ENCODE data around the gene CPD.
"Not testable (repeated sequence)": the region's sequence is repeated elsewhere in the genome, so short reads cannot be mapped to it uniquely, and the experiment has no call there.

The CPD gene

GRCh38 chr17:30436729-30437128 lies 58.0 kb downstream of the CPD start:
- FAIRE-seq = no peak

- FAIRE-seq = no peak
Measured at GRCh38 chr17:30443721-30444120, 65.0 kb downstream of the CPD start.

GRCh38 chr17:30446640-30447039 lies 67.9 kb downstream of the CPD start:
- FAIRE-seq = not testable (repeated sequence)

- FAIRE-seq = no peak
Measured at GRCh38 chr17:30449480-30449879, 70.8 kb downstream of the CPD start.

GRCh38 chr17:30450125-30451027 lies 71.6 kb downstream of the CPD start:
- FAIRE-seq = no peak

GRCh38 chr17:30454635-30455034 lies 75.9 kb downstream of the CPD start:
- no peak for FAIRE-seq

- no peak for FAIRE-seq
Measured at GRCh38 chr17:30458371-30458770, 79.6 kb downstream of the CPD start.

- FAIRE-seq = not testable (repeated sequence)
Measured at GRCh38 chr17:30458797-30459413, 80.2 kb downstream of the CPD start.

GRCh38 chr17:30468465-30468864 lies 89.7 kb downstream of the CPD start:
- FAIRE-seq = no peak

GRCh38 chr17:30472238-30472890 lies 93.6 kb downstream of the CPD start:
- FAIRE-seq = no peak

GRCh38 chr17:30475206-30475605 lies 96.5 kb downstream of the CPD start:
- no peak for FAIRE-seq

GRCh38 chr17:30476726-30477082 lies 98.0 kb downstream of the CPD start:
- FAIRE-seq = no peak

- FAIRE-seq = no peak
Measured at GRCh38 chr17:30477083-30477773, 98.5 kb downstream of the CPD start, which contains the start of gene GOSR1. Gene GOSR1 (plus strand): TSS chr17:30477408. CDS start chr17:30477434, 26 bp downstream.

- FAIRE-seq = no peak
Measured at GRCh38 chr17:30477774-30478115, 99.0 kb downstream of the CPD start.

- no peak for FAIRE-seq
Measured at GRCh38 chr17:30482555-30482954, 103.8 kb downstream of the CPD start.

- FAIRE-seq = no peak
Measured at GRCh38 chr17:30483159-30483558, 104.4 kb downstream of the CPD start.

- FAIRE-seq = no peak
Measured at GRCh38 chr17:30493780-30494179, 115.1 kb downstream of the CPD start.

GRCh38 chr17:30495586-30495985 lies 116.9 kb downstream of the CPD start:
- FAIRE-seq = no peak

- FAIRE-seq = no peak
Measured at GRCh38 chr17:30503558-30503957, 124.8 kb downstream of the CPD start.

- no peak for FAIRE-seq
Measured at GRCh38 chr17:30505868-30506417, 127.2 kb downstream of the CPD start.

GRCh38 chr17:30506481-30506880 lies 127.8 kb downstream of the CPD start:
- FAIRE-seq = no peak

- no peak for FAIRE-seq
Measured at GRCh38 chr17:30513346-30513745, 134.6 kb downstream of the CPD start.

All from colon (tissue), 2 donors.